Glomerular visceral epithelial cell (primary cell): Measurements from ENCODE around the gene CAPZB.

Source experiments
- DNase-seq: peaks from one replicate; pipeline ENCODE4 v3.0.0-alpha.2; 2016; ENCODE audit errors: extremely low spot score

The CAPZB gene

DNA sequence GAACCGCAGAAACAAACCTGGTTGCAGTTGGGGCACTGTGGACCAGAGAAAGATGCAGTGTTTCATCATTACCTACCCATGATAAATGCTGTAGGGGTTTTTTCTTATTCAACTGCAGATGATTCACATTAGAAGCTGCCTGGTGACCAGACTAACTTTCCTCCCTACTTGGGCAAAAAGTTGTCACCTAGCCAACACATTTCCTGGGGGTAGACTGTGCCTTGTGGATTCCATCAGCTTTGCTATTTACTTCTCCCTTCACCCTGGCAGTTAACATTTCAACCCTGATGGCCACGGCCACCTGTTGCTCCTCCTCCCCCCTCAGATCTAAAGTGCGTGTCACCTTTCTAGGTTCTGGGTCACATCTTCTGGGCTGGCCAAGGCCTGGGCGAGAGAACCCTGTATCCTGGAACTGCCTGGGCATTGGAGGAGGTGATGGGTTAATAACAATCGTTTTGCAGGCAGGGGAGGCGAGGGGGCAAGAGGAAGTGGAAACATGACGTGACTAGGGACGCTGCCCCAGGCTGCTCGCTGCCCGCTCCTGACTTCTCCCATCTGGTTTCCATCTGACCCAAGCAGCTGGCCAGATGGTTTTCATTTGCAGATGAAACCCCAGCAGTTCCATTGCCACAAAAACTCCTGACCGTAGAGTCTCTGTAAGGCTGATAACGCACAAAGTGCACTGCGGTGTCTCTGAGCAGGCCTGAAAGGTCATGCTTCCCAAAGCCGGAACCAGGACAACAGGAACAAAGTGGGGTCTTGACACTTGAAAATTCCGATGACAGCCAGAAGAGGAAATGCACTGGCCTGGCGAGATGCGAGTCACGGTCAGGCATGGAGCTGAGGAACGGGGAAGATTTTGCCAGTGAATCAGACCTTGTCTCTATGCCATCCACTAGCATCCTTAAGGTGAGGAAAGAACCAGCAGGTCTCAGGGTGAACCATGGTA is 36.6 kb downstream of the CAPZB start:
- peak; percentile 93 for DNase-seq

GRCh38 chr1:19447550-19447949 is 37.8 kb downstream of the CAPZB start:
- DNase-seq: no peak

- DNase-seq: peak; percentile 65
Observed at GRCh38 chr1:19445417-19446342, 39.7 kb downstream of the CAPZB start.

DNA sequence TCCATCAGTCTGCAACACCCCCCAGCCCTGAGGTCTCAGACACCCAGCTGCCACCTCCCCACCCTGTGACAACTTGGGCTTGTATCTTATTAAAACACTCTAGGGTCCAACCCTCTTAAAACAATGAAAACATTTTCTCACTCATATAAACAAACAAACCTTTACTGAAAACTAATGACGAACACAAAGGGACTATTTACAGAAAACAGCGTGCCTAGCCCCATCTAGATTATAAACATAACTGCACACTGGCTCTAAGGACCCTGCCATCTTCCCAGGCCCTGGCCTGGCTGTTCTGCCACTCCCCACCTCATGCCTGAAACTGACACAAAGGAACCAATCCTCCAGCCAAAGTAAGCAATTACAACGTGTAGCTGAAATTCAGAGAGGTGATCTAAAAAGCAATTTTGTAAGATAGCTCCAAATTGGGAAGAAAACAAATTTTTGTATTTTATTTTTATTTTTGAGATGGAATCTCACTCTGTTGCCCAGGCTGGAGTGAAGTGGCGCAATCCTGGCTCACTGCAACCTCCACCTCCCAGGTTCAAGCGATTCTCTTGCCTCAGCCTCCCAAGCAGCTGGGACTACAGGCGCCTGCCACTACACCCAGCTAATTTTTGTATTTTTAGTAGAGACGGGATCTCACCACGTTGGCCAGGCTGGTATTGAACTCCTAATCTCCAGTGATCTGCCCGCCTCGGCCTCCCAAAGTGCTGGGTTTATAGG is 40.9 kb downstream of the CAPZB start:
- no peak for DNase-seq

DNA sequence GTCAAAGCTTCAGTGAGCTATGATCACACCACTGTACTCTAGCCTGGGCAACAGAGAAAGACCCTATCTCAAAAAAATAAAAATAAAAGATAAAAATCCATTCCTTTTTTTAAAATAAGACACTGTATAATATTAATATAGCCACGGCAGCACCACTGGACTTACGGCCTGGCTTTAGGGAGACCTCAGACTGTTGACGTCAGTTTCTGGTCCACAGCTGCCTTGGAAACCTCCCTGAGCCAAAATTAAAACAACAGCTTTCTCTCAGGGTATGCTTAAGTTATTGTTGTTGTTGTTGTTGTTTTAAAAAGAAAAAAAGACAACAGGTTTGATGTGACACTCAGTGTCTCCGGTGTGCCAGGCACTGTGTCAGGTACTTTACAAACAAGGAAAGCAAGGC is 42.0 kb downstream of the CAPZB start:
- no peak for DNase-seq

DNA sequence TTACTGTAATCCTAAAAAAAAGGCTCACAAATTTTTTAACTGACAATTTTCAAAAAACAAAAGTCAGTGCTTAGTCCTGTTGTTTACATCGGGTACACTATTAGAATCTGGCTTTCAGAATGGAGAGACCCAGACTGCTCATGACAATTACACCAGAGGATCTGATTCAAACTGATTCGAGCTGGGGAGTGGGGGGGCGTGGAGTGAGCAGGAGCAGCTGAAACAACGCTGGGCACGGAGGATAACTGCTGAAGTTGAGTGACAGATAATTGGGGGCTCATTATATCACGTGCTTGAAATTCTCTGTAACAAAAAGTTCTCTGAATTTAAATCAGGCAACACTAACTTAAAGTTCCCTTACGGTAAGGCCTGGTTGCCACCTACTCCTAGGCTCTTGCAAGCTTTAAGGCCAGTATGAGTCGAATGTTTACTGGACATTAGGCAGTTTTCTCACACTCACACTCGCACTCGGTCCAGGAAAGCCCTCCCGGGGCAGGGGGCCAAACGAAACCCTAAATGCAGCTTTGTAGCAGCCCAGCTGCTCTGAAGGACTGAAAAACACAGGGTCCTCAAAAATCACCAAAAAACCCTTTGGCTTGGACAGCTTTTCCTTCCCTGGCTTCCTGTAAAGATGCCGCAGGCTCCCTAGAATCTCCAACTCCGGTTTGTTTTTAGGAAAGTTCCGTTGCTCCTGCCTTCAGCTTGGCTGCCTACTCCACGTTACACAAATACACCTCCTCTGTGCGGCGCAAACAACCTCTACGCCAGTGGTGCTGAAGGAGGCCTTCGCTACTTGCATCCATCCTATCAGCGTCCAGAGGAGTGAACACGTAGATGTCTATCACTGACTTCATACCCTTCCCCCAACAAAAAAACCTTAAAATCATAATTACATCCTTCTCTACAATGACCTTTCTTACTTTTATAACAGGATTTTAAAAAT is 42.9 kb downstream of the CAPZB start:
- DNase-seq: no peak

GRCh38 chr1:19441048-19441780 is 44.1 kb downstream of the CAPZB start:
- no peak for DNase-seq

- DNase-seq: peak; percentile 63
Observed at GRCh38 chr1:19439464-19440171, 45.7 kb downstream of the CAPZB start.

GRCh38 chr1:19438516-19439195 is 46.7 kb downstream of the CAPZB start:
- DNase-seq: no peak

- DNase-seq: no peak
Observed at GRCh38 chr1:19437891-19438294, 47.4 kb downstream of the CAPZB start.

- no peak for DNase-seq
Observed at GRCh38 chr1:19436716-19437476, 48.4 kb downstream of the CAPZB start.

GRCh38 chr1:19435851-19436455 is 49.4 kb downstream of the CAPZB start:
- peak; percentile 40 for DNase-seq

DNA sequence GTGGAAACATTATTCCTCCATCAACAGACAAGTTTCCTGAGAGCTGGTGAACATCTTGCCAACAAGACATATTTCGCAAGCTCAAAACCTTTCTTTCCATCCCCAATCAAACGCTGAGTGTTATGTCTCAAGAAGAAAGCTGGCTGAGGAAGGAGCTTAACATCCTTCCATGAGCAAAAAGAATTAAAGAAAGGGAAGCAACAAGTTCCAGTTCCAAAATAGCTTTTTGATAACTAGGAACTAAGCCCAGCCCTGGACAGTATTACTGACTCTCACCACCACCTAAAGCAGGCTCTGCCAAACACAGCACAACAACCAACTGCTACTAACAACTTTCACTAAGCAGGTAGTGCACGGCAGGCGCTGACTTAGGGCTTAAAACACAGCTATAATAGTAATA is 50.2 kb downstream of the CAPZB start:
- DNase-seq: no peak

- no peak for DNase-seq
Observed at GRCh38 chr1:19433719-19433998, 51.7 kb downstream of the CAPZB start.

GRCh38 chr1:19432943-19433718 is 52.2 kb downstream of the CAPZB start:
- no peak for DNase-seq

- peak; percentile 44 for DNase-seq
Observed at GRCh38 chr1:19430121-19431068, 54.9 kb downstream of the CAPZB start.
